Measurements from ENCODE around the gene CA9. TPM values are rescaled to one million over a fixed set of nuclear protein-coding genes. Genes with fewer than 3 reads are reported as not detected.

Gene CA9
- total and polyA plus RNA-seq, 9 of the 15 experiments (the other 6 are each of a cell fraction or from before 2014, with no cell fraction given) = 0.15 to 10.6 (median 0.60) TPM; not detected in 4

DNA sequence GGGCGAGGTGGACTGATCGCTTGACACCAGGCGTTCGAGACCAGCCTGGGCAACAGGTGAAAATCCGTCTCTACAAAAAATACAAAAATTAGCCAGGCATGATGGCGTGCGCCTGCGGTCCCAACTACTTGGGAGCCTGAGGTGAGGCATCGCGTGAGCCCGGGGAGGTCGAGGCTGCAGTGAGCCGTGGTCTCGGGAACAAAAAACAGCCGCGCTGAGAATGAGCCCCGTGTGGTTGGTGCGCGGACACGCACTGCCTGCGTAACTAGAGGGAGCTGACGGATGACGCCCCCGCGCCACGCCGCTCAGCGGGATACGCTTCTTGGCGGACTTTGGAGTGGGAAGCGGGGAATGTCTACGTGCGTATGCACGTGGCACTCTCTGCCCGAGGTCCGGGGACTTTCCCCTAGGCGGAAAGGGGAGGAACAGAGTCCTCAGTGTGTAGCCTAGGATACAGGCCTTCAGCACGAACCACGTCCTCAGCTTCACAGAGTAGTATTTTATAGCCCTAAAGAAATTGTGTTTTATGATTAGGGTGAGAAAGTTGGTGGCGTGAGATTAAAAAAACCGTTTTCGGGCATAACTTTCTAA lies 16.1 kb upstream of the CA9 start, which contains the start of gene RMRP (continued):
- TF ChIP-seq ZBTB26 (CRISPR knock-in tag; IDR thresholded peaks at IDR 0.05) (no peak), ZNF780A (CRISPR knock-in tag; IDR thresholded peaks at IDR 0.05) (no peak), PRMT5 (CRISPR knock-in tag; IDR thresholded peaks at IDR 0.05) (no peak), TCF7L2 (IDR thresholded peaks at IDR 0.05; ENCODE audit: low read depth, low read length) (no peak), POLR2H (tag; IDR thresholded peaks at IDR 0.05; ENCODE audit: low read depth) (peak; percentile 99), NCOA1 (IDR thresholded peaks at IDR 0.05; ENCODE audit: low read depth) (no peak), ARID1B (IDR thresholded peaks at IDR 0.05) (peak; percentile 47), RBM15 (IDR thresholded peaks at IDR 0.05; ENCODE audit: insufficient read depth, low read length) (no peak), ZNF830 (CRISPR knock-in tag; IDR thresholded peaks at IDR 0.05) (no peak), REST (IDR thresholded peaks at IDR 0.05; ENCODE audit: borderline replicate concordance) (no peak), REST (CRISPR knock-in tag; IDR thresholded peaks at IDR 0.05; ENCODE audit: low read depth) (no peak), NR2C1 (IDR thresholded peaks at IDR 0.05) (no peak), NR2C1 (tag; IDR thresholded peaks at IDR 0.05) (peak; percentile 19; the same call in 1 of the 2 replicates), ZNF282 (CRISPR knock-in tag; IDR thresholded peaks at IDR 0.05) (no peak), ZNF23 (CRISPR knock-in tag; IDR thresholded peaks at IDR 0.05) (no peak), POLR2G (IDR thresholded peaks at IDR 0.05; ENCODE audit: low read depth, low read length) (no peak; the same call in 1 of the 2 replicates), SNRNP70 (optimal IDR thresholded peaks at IDR 0.05; ENCODE audit: low read depth, low read length) (no peak), CHD4 (IDR thresholded peaks at IDR 0.05; ENCODE audit: insufficient read depth, insufficient replicate concordance, low read depth, low read length, poor library complexity, severe bottlenecking) (no peak), TAL1 (IDR thresholded peaks at IDR 0.05) (no peak), THRB (CRISPR knock-in tag; conservative IDR thresholded peaks at IDR 0.05) (no peak)

Data from K562 (cell line).